Measurements from ENCODE around the gene NDUFAF8.

Gene NDUFAF8

DNA sequence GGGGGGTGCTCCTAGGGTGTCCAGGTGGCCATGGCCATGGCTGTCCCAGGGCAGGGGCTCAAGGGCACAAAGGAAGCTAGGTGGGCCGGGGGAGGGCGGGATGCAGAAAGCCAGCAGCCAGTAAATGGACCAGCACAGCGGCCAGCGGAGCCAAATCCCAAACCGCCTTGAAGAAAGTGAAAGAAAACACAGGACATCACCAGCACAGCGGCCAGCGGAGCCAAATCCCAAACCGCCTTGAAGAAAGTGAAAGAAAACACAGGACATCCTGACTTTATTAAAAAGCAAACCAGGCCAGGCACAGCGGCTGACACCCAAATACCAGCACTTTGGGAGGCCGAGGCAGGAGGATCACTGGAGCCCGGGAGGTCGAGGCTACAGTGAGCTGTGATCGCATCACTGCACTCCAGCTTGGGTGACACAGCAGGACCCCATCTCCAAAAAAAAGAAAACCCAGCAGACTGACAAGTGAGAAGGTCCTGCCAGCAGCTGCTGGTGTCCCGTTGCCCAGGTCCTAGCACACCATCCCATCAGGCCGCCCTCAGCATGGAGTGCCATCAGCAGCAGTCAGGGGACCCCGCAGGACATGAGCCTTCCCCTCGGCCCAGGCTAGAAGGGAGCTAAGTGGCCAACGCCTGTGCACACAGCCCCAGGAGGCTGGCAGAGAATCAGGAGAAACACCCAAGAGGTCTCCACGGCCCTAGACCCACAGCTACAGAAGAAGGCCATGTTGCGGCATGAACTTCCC, 39.0 kb downstream of the NDUFAF8 start:
- TF ChIP-seq, protein P1, sequence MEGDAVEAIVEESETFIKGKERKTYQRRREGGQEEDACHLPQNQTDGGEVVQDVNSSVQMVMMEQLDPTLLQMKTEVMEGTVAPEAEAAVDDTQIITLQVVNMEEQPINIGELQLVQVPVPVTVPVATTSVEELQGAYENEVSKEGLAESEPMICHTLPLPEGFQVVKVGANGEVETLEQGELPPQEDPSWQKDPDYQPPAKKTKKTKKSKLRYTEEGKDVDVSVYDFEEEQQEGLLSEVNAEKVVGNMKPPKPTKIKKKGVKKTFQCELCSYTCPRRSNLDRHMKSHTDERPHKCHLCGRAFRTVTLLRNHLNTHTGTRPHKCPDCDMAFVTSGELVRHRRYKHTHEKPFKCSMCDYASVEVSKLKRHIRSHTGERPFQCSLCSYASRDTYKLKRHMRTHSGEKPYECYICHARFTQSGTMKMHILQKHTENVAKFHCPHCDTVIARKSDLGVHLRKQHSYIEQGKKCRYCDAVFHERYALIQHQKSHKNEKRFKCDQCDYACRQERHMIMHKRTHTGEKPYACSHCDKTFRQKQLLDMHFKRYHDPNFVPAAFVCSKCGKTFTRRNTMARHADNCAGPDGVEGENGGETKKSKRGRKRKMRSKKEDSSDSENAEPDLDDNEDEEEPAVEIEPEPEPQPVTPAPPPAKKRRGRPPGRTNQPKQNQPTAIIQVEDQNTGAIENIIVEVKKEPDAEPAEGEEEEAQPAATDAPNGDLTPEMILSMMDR (IDR thresholded peaks at IDR 0.05; ENCODE audit: borderline replicate concordance, insufficient read depth, low read depth, low read length): no peak
- no peak overlapping the region for H3K4me3 ChIP-seq (ENCODE audit: low read depth, low read length)

- H3K4me3 ChIP-seq (ENCODE audit: low read depth, low read length): no peak overlapping the region
- TF ChIP-seq, protein P1 (IDR thresholded peaks at IDR 0.05; ENCODE audit: borderline replicate concordance, insufficient read depth, low read depth, low read length): no peak
Measured at GRCh38 chr17:81278831-81279230, 39.7 kb downstream of the NDUFAF8 start.

GRCh38 chr17:81279278-81280275, 40.5 kb downstream of the NDUFAF8 start:
- TF ChIP-seq, protein P1 (IDR thresholded peaks at IDR 0.05; ENCODE audit: borderline replicate concordance, insufficient read depth, low read depth, low read length): no peak
- H3K4me3 ChIP-seq (ENCODE audit: low read depth, low read length): no peak overlapping the region

GRCh38 chr17:81280571-81280970, 41.5 kb downstream of the NDUFAF8 start:
- no peak overlapping the region for H3K4me3 ChIP-seq (ENCODE audit: low read depth, low read length)
- TF ChIP-seq, protein P1 (IDR thresholded peaks at IDR 0.05; ENCODE audit: borderline replicate concordance, insufficient read depth, low read depth, low read length): no peak

DNA sequence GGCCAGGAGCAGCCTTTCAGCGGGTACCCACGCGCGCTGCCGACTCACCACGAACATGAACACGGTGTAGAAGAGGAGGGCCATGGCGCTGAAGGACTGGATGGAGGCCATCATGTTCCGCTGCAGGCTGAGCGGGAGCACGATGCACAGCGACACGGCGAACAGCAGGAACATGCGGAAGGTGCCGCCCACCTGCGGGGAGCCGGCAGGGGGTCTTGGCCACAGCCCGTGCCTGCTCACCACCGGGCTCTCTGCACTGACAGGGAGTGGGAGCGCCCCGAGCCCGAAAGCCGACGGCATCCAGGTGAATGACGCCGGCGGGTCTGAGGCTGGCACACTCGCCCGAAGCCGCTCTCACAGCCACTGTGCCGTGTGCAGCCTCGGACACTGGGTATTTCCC, 43.0 kb downstream of the NDUFAF8 start:
- TF ChIP-seq, protein P1 (IDR thresholded peaks at IDR 0.05; ENCODE audit: borderline replicate concordance, insufficient read depth, low read depth, low read length): no peak
- no peak overlapping the region for H3K4me3 ChIP-seq (ENCODE audit: low read depth, low read length)

DNA sequence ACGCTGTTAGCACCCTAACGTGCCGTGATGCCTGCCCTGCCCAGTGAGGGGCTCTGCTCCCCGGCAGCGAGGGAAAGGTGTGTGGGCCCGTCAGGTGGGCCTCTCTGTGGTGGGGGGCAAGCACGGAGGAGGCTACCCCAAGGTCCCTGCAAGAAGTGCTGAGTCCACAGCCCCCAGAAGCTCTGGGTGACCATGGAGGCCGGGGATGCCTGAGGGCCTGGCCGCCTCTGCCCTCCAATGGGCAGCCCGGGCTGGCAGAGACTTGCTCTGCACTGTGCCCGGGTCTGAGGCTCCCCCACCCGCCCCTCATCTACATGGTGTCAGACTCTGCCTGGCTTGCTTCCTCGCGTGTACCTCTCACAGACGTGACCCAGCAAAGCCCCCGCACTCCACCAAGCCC, 43.8 kb downstream of the NDUFAF8 start:
- H3K4me3 ChIP-seq (ENCODE audit: low read depth, low read length): no peak overlapping the region
- TF ChIP-seq, protein P1 (IDR thresholded peaks at IDR 0.05; ENCODE audit: borderline replicate concordance, insufficient read depth, low read depth, low read length): no peak
